ENCODE data around the gene SLC39A1.
A peak's percentile ranks its signal among the peaks of the same experiment; 100 is the strongest.

GRCh38 chr1:153977250-153978240 is 14.2 kb upstream of the SLC39A1 start, which contains the start of gene JTB:
- TF ChIP-seq ZNF609 (CRISPR knock-in tag; IDR thresholded peaks at IDR 0.05; ENCODE audit: borderline replicate concordance) (peak; percentile 67; the same call in 1 of the 2 replicates), ZNF280A (IDR thresholded peaks at IDR 0.05; ENCODE audit: low read depth, partially characterized antibody) (no peak), SIN3A (IDR thresholded peaks at IDR 0.05; ENCODE audit: borderline replicate concordance in 2 of 2, control insufficient read depth in 1 of 2, low read depth in 2 of 2, low read length in 2 of 2) (peak; percentile 61 to 75; a peak in 3 of 4 replicates), SAFB2 (IDR thresholded peaks at IDR 0.05; ENCODE audit: borderline replicate concordance, low read depth, low read length, severe bottlenecking) (no peak), NFYB (IDR thresholded peaks at IDR 0.05; ENCODE audit: extremely low read depth, insufficient read length) (no peak)
